Measurements from ENCODE around the gene OR3A2.
"Not testable (repeated sequence)": the region's sequence is repeated elsewhere in the genome, so short reads cannot be mapped to it uniquely, and the experiment has no call there.

Gene OR3A2

GRCh38 chr17:3385869-3386816 lies at the start of gene OR3A2:
OR3A2 (minus strand) TSS chr17:3386308.
- H3K4me3 ChIP-seq (ENCODE audit: control insufficient read depth, low read depth, low read length), result no peak within 1 kb of the TSS
- DNase-seq (ENCODE audit: low read depth), result no peak
- TF ChIP-seq, protein P1, sequence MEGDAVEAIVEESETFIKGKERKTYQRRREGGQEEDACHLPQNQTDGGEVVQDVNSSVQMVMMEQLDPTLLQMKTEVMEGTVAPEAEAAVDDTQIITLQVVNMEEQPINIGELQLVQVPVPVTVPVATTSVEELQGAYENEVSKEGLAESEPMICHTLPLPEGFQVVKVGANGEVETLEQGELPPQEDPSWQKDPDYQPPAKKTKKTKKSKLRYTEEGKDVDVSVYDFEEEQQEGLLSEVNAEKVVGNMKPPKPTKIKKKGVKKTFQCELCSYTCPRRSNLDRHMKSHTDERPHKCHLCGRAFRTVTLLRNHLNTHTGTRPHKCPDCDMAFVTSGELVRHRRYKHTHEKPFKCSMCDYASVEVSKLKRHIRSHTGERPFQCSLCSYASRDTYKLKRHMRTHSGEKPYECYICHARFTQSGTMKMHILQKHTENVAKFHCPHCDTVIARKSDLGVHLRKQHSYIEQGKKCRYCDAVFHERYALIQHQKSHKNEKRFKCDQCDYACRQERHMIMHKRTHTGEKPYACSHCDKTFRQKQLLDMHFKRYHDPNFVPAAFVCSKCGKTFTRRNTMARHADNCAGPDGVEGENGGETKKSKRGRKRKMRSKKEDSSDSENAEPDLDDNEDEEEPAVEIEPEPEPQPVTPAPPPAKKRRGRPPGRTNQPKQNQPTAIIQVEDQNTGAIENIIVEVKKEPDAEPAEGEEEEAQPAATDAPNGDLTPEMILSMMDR (conservative IDR thresholded peaks at IDR 0.05; ENCODE audit: control insufficient read depth, insufficient read depth, low read depth, low read length), result no peak

- TF ChIP-seq, protein P1 (conservative IDR thresholded peaks at IDR 0.05; ENCODE audit: control insufficient read depth, insufficient read depth, low read depth, low read length), result no peak
- H3K4me3 ChIP-seq (ENCODE audit: control insufficient read depth, low read depth, low read length), result no peak within 1 kb of the TSS
- DNase-seq (ENCODE audit: low read depth), result no peak
Measured at GRCh38 chr17:3433741-3434140, 47.6 kb upstream of the OR3A2 start, which contains the start of gene OR1E2. OR1E2 (minus strand) TSS chr17:3433841; CDS start chr17:3433841, 0 bp downstream.

DNA sequence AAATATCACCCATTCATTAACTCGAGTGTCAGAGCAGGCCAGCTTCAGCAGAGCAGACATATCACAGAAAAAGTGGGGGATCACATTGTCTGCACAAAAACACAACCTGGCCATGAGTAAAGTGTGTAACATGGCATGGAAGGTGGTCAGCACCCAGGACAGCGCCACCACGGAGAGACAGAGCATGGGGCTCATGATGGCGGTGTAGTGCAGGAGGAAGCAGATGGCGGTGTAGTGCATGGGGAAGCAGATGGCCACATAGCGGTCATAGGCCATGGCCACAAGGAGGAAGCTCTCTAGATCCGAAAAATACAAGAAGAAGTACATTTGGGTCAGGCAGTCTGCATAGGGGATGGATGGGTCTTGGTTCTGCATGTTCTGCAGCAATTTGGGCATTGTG lies 47.1 kb upstream of the OR3A2 start:
- DNase-seq (ENCODE audit: low read depth); H3K4me3 ChIP-seq (ENCODE audit: control insufficient read depth, low read depth, low read length): not testable (repeated sequence)

DNA sequence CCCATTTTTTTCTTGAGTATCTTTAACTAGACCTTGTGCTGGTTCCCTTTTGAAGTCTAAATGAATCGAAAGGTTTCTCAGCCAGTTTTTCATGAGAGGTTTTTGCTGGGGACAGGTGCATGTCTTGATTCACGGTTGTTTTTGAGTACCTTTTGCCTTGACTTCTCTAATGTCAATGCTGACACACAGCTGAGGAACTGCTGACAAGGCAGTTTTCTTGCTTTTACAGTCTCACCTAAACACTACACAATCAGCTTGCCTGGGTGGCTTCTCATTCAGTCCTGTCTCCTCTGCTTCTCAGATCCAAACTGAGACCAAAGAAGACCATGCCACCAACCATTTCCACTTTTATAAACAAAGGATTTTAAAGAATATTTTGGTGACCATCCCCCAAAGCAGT lies 32.1 kb upstream of the OR3A2 start:
- no peak overlapping the region for H3K4me3 ChIP-seq (ENCODE audit: control insufficient read depth, low read depth, low read length)
- DNase-seq (ENCODE audit: low read depth), result no peak
- TF ChIP-seq, protein P1 (conservative IDR thresholded peaks at IDR 0.05; ENCODE audit: control insufficient read depth, insufficient read depth, low read depth, low read length), result no peak

DNA sequence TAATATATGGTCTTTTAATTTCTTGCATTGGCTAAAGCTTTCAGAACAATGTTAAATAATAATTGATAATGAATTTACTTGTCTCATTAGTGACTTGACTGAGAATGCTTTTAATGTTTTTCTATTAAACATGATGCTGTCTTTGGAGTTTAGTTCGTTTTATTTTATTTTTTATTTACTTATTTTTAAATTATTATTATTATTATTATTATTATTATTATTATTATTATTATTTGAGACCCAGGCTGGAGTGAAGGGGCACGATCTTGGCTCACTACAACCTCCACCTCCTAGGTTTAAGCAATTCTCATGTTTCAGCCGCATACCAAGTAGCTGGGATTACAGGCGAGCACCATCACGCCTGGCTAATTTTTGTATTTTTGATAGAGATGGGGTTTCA lies 29.5 kb upstream of the OR3A2 start:
- no peak for DNase-seq (ENCODE audit: low read depth)
- H3K4me3 ChIP-seq (ENCODE audit: control insufficient read depth, low read depth, low read length), result no peak overlapping the region
- TF ChIP-seq, protein P1 (conservative IDR thresholded peaks at IDR 0.05; ENCODE audit: control insufficient read depth, insufficient read depth, low read depth, low read length), result no peak

DNA sequence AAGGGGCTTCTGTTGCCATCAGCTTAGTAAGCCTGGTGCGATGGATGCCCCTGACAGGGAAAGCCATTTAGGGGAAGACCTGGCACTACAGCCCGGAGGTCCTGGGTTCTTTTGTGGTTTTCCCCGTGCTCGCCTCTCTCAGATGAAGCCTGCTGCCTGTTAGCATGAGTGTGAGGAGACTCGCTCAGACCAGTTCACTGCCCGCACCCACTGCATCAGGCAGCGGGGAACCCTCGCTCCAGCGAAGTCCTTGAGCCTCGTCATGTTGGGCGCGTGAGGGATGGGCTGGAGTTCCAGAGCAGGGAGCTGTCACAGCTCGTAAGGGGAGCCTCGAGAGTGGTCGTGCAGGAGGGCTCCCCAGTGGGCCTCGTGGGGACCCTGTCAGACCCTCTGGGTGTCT lies 26.1 kb upstream of the OR3A2 start:
- H3K4me3 ChIP-seq (ENCODE audit: control insufficient read depth, low read depth, low read length); DNase-seq (ENCODE audit: low read depth): not testable (repeated sequence)

- TF ChIP-seq, protein P1 (conservative IDR thresholded peaks at IDR 0.05; ENCODE audit: control insufficient read depth, insufficient read depth, low read depth, low read length), result no peak
- DNase-seq (ENCODE audit: low read depth), result no peak
Measured at GRCh38 chr17:3411070-3411469, 25.0 kb upstream of the OR3A2 start, which contains the start of gene OR3A3. OR3A3 (plus strand) TSS chr17:3411370.

GRCh38 chr17:3403856-3404255 lies 17.7 kb upstream of the OR3A2 start:
- DNase-seq (ENCODE audit: low read depth); H3K4me3 ChIP-seq (ENCODE audit: control insufficient read depth, low read depth, low read length): not testable (repeated sequence)

More at GRCh38 chr17:3411070-3411469, 25.0 kb upstream of the OR3A2 start, which contains the start of gene OR3A3:
- H3K4me3 ChIP-seq (ENCODE audit: control insufficient read depth, low read depth, low read length), result no peak within 1 kb of the TSS

Data from fibroblast of mammary gland (primary cell).